ENCODE results near the gene CD83. TPM values are rescaled to one million over a fixed set of nuclear protein-coding genes. Genes with fewer than 3 reads are reported as not detected.
A peak's percentile ranks its signal among the peaks of the same experiment; 100 is the strongest.

Gene CD83
- total RNA-seq, 1 experiment from 2014 or later: 5.5 TPM

DNA sequence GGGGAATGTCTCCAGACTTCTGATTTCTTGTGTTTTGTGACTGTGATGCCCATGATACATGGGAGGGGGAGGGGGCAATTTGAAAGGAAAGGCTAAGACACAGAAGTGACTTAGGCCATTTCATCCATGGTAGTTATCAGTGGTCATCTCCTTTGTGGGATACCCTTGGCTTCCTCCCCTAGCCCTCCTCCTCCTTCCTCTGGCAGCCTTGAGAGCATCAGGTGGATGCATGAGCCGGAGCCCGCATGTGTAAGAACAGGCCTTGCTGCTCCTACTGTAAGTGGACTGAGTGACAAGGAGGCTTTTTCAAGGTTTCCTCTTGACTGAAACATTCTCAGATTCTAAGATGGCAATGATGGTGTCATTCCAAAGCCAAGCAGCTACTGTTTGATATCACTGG, 874 bp downstream of the CD83 start:
- no peaks in the 10 kb centered on the region for H3K9me3 Mint-ChIP-seq
- DNase-seq (ENCODE audit: low spot score): no peak
- POLR2A ChIA-PET: no interaction called here
- peaks cover 19% of the 10 kb centered on the region for H3K27me3 Mint-ChIP-seq (ENCODE audit: low read depth)
- H3K4me3 Mint-ChIP-seq: peak overlapping the region; percentile 94
- TF ChIP-seq, protein P1, sequence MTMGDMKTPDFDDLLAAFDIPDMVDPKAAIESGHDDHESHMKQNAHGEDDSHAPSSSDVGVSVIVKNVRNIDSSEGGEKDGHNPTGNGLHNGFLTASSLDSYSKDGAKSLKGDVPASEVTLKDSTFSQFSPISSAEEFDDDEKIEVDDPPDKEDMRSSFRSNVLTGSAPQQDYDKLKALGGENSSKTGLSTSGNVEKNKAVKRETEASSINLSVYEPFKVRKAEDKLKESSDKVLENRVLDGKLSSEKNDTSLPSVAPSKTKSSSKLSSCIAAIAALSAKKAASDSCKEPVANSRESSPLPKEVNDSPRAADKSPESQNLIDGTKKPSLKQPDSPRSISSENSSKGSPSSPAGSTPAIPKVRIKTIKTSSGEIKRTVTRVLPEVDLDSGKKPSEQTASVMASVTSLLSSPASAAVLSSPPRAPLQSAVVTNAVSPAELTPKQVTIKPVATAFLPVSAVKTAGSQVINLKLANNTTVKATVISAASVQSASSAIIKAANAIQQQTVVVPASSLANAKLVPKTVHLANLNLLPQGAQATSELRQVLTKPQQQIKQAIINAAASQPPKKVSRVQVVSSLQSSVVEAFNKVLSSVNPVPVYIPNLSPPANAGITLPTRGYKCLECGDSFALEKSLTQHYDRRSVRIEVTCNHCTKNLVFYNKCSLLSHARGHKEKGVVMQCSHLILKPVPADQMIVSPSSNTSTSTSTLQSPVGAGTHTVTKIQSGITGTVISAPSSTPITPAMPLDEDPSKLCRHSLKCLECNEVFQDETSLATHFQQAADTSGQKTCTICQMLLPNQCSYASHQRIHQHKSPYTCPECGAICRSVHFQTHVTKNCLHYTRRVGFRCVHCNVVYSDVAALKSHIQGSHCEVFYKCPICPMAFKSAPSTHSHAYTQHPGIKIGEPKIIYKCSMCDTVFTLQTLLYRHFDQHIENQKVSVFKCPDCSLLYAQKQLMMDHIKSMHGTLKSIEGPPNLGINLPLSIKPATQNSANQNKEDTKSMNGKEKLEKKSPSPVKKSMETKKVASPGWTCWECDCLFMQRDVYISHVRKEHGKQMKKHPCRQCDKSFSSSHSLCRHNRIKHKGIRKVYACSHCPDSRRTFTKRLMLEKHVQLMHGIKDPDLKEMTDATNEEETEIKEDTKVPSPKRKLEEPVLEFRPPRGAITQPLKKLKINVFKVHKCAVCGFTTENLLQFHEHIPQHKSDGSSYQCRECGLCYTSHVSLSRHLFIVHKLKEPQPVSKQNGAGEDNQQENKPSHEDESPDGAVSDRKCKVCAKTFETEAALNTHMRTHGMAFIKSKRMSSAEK (CRISPR knock-in tag; IDR thresholded peaks at IDR 0.05; ENCODE audit: borderline replicate concordance): no peak
- TF ChIP-seq ZNF121 (CRISPR knock-in tag; IDR thresholded peaks at IDR 0.05): no peak
- no peak for TF ChIP-seq GRHL2 (CRISPR knock-in tag; IDR thresholded peaks at IDR 0.05; ENCODE audit: insufficient replicate concordance, severe bottlenecking)
- no peak for TF ChIP-seq FOXJ3 (CRISPR knock-in tag; IDR thresholded peaks at IDR 0.05; ENCODE audit: borderline replicate concordance)
- TF ChIP-seq ZBTB21 (CRISPR knock-in tag; IDR thresholded peaks at IDR 0.05; ENCODE audit: borderline replicate concordance): no peak
- TF ChIP-seq, protein P2, sequence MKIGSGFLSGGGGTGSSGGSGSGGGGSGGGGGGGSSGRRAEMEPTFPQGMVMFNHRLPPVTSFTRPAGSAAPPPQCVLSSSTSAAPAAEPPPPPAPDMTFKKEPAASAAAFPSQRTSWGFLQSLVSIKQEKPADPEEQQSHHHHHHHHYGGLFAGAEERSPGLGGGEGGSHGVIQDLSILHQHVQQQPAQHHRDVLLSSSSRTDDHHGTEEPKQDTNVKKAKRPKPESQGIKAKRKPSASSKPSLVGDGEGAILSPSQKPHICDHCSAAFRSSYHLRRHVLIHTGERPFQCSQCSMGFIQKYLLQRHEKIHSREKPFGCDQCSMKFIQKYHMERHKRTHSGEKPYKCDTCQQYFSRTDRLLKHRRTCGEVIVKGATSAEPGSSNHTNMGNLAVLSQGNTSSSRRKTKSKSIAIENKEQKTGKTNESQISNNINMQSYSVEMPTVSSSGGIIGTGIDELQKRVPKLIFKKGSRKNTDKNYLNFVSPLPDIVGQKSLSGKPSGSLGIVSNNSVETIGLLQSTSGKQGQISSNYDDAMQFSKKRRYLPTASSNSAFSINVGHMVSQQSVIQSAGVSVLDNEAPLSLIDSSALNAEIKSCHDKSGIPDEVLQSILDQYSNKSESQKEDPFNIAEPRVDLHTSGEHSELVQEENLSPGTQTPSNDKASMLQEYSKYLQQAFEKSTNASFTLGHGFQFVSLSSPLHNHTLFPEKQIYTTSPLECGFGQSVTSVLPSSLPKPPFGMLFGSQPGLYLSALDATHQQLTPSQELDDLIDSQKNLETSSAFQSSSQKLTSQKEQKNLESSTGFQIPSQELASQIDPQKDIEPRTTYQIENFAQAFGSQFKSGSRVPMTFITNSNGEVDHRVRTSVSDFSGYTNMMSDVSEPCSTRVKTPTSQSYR (CRISPR knock-in tag; IDR thresholded peaks at IDR 0.05): no peak
- TF ChIP-seq ZNF396 (CRISPR knock-in tag; IDR thresholded peaks at IDR 0.05; ENCODE audit: borderline replicate concordance): no peak
- TF ChIP-seq, protein P3, sequence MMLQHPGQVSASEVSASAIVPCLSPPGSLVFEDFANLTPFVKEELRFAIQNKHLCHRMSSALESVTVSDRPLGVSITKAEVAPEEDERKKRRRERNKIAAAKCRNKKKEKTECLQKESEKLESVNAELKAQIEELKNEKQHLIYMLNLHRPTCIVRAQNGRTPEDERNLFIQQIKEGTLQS (CRISPR knock-in tag; conservative IDR thresholded peaks at IDR 0.05): no peak
- TF ChIP-seq IRF1 (CRISPR knock-in tag; IDR thresholded peaks at IDR 0.05): no peak
- no peak for TF ChIP-seq CREM (CRISPR knock-in tag; IDR thresholded peaks at IDR 0.05)
- no peak for TF ChIP-seq ZNF232 (CRISPR knock-in tag; IDR thresholded peaks at IDR 0.05)
- TF ChIP-seq ETV6 (CRISPR knock-in tag; IDR thresholded peaks at IDR 0.05): no peak
- TF ChIP-seq, protein P4, sequence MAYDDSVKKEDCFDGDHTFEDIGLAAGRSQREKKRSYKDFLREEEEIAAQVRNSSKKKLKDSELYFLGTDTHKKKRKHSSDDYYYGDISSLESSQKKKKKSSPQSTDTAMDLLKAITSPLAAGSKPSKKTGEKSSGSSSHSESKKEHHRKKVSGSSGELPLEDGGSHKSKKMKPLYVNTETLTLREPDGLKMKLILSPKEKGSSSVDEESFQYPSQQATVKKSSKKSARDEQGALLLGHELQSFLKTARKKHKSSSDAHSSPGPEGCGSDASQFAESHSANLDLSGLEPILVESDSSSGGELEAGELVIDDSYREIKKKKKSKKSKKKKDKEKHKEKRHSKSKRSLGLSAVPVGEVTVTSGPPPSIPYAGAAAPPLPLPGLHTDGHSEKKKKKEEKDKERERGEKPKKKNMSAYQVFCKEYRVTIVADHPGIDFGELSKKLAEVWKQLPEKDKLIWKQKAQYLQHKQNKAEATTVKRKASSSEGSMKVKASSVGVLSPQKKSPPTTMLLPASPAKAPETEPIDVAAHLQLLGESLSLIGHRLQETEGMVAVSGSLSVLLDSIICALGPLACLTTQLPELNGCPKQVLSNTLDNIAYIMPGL (CRISPR knock-in tag; IDR thresholded peaks at IDR 0.05): no peak
- TF ChIP-seq NR1H2 (CRISPR knock-in tag; IDR thresholded peaks at IDR 0.05): no peak
- no peak for TF ChIP-seq E2F4 (CRISPR knock-in tag; IDR thresholded peaks at IDR 0.05; ENCODE audit: borderline replicate concordance, low read depth)
- no peak overlapping the region for H3K27ac Mint-ChIP-seq
- ATAC-seq: no peak
- peaks cover 14% of the 10 kb centered on the region for H3K4me1 Mint-ChIP-seq
- CTCF ChIA-PET: no interaction called here
- H3K36me3 Mint-ChIP-seq: peaks cover 4% of the 10 kb centered on the region; the same call in 1 of the 2 replicates

Measured in WTC11 (cell line).